Fibroblast of mammary gland (primary cell): ENCODE measurements around the gene RADIL.

Experiments
- DNase-seq: peaks from one replicate; pipeline ENCODE4 v3.0.0-alpha.2; 2010; ENCODE audit warnings: low read depth
- H3K4me3 ChIP-seq: 2 replicates; pipeline ENCODE4 v1.5.1; 2011; ENCODE audit warnings: low read depth, mild to moderate bottlenecking, low read length, moderate library complexity; ENCODE audit not compliant: control insufficient read depth
- CTCF ChIP-seq: conservative IDR thresholded peaks from 2 replicates; pipeline ENCODE4 v1.5.1; 2011; ENCODE audit warnings: low read depth, low read length, inconsistent platforms; ENCODE audit not compliant: control insufficient read depth, insufficient read depth

Gene RADIL

DNA sequence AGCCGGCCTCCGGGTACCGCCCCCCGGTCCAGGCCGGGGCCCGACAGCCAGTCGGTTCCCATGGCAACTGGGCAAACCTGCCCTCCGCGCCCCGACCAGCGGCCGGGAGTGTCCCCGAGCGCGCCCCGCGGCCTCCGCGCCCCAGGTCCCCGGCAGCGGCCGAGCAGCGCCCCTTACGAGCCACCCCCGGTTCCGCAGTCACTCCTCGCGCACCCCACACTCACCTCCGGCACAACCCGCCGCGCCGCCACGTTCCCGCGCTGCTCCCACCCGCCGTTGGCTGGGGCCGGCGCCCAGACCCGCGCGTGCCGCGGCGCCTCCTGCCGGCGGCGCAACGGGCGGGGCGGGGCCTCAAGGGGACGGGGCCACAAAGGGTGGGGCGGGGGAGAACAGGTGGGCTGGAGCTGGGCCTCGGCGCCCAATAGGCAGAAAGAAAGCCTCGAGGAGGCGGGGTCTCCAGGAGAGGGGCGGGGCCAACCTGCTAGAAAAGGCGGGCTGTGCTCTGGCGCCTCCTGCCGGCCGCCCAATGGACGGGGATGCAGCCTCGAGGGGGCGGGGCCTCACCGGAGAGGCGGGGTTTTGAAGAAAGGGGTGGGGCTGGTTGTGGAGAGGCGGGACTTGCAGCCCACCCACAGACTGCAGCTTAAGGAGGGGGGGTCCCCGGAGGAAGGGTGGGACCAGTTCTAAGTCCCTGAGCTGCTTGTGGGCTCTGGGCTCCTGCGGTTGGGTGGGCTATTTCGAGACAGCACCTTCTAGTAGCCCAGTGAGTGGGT is at the start of gene RADIL:
Gene RADIL, minus strand, starts transcription at position 345 of the 773 bp plus-strand sequence. CDS start 5,577 bp downstream, outside the sequence.
- peak; percentile 67 for TF ChIP-seq CTCF
- peak; percentile 89 for DNase-seq
- H3K4me3 ChIP-seq: peak within 1 kb of the TSS; percentile 53

GRCh38 chr7:4931943-4932342 is 48.4 kb upstream of the RADIL start:
- no peak overlapping the region for H3K4me3 ChIP-seq
- TF ChIP-seq CTCF: no peak
- no peak for DNase-seq

- DNase-seq: no peak
- TF ChIP-seq CTCF: no peak
- H3K4me3 ChIP-seq: no peak overlapping the region
Measured at GRCh38 chr7:4929005-4929404, 45.5 kb upstream of the RADIL start.

DNA sequence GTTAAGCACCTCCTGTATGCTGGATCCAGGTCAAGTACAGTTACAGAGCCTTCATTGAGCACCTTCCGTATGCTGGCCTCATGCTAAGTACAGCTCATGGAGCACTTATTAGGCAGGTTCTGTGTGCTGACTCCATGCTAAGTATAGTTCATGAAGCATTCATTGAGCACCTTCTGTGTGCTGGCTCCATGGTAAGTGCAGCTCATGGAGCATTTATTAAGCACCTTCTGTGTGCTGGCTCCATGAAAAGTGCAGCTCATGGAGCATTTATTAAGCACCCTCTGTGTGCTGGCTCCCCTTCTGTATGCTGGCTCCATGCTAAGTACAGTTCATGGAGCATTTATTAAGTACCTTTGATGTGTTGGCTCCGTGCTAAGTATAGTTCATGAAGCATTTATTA is 44.9 kb upstream of the RADIL start:
- no peak for DNase-seq
- no peak for TF ChIP-seq CTCF
- H3K4me3 ChIP-seq: no peak overlapping the region

- no peak for TF ChIP-seq CTCF
- DNase-seq: no peak
- H3K4me3 ChIP-seq: no peak overlapping the region
Measured at GRCh38 chr7:4919969-4920766, 36.7 kb upstream of the RADIL start.

DNA sequence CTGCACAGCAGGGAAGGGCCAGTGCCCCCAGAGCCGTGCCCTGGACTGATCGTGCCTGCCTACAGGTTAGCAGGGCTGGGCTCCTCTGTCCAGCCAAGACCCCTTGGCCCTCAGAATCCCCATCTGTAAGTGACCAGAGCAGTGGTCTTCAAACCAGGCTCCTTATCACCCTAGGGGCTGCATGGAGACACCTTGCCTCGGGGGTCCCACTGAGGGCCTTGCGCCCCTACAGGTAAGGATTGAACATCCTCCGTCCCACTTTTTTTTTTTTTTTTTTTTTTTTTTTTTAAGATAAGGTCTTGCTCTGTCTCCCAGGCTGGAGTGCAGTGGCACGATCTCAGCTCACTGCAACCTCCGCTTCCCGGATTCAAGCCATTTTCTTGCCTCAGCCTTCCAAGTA is 32.6 kb upstream of the RADIL start:
- DNase-seq: no peak
- H3K4me3 ChIP-seq: no peak overlapping the region
- no peak for TF ChIP-seq CTCF
